Stimulated activated CD4-positive, alpha-beta T cell treated with anti-CD3 and anti-CD28 coated beads, Interleukin-2, amount 100 ng/mL, for 4 hours (primary cell): Measurements from ENCODE around the gene SGK1.
"Not testable (repeated sequence)": the region's sequence is repeated elsewhere in the genome, so short reads cannot be mapped to it uniquely, and the experiment has no call there.

Experiments
- DNase-seq: peaks from one replicate; pipeline ENCODE4 v3.0.0-alpha.2; 2020; ENCODE audit warnings: low read depth

The SGK1 gene

GRCh38 chr6:134190883-134191282, 127.0 kb downstream of the SGK1 start:
- no peak for DNase-seq

GRCh38 chr6:134187751-134188150, 130.2 kb downstream of the SGK1 start:
- DNase-seq: no peak

- DNase-seq: no peak
These were observed 130.8 kb downstream of the SGK1 start for GRCh38 chr6:134187154-134187553.

GRCh38 chr6:134186355-134186754, 131.6 kb downstream of the SGK1 start:
- no peak for DNase-seq

- no peak for DNase-seq
These were observed 132.6 kb downstream of the SGK1 start for GRCh38 chr6:134185277-134185676.

GRCh38 chr6:134183844-134184243, 134.1 kb downstream of the SGK1 start:
- DNase-seq: no peak

- no peak for DNase-seq
These were observed 135.4 kb downstream of the SGK1 start for GRCh38 chr6:134182528-134182927.

GRCh38 chr6:134181726-134182125, 136.2 kb downstream of the SGK1 start:
- not testable (repeated sequence) for DNase-seq

- DNase-seq: not testable (repeated sequence)
These were observed 136.7 kb downstream of the SGK1 start for GRCh38 chr6:134181251-134181650.

- DNase-seq: not testable (repeated sequence)
These were observed 137.4 kb downstream of the SGK1 start for GRCh38 chr6:134180540-134180939.

- DNase-seq: peak; percentile 82
These were observed 139.5 kb downstream of the SGK1 start for GRCh38 chr6:134178161-134179044.

GRCh38 chr6:134177753-134178160, 140.2 kb downstream of the SGK1 start:
- no peak for DNase-seq

- no peak for DNase-seq
These were observed 140.7 kb downstream of the SGK1 start for GRCh38 chr6:134177236-134177635.

GRCh38 chr6:134176264-134176975, 141.5 kb downstream of the SGK1 start:
- DNase-seq: no peak

- DNase-seq: peak; percentile 38
These were observed 142.2 kb downstream of the SGK1 start for GRCh38 chr6:134175532-134176263.

GRCh38 chr6:134174672-134175531, 143.0 kb downstream of the SGK1 start:
- peak; percentile 91 for DNase-seq

GRCh38 chr6:134173936-134174671, 143.8 kb downstream of the SGK1 start:
- DNase-seq: peak; percentile 79

- DNase-seq: no peak
These were observed 144.6 kb downstream of the SGK1 start for GRCh38 chr6:134173366-134173725.

- no peak for DNase-seq
These were observed 145.1 kb downstream of the SGK1 start for GRCh38 chr6:134172706-134173365.

- DNase-seq: no peak
These were observed 145.7 kb downstream of the SGK1 start for GRCh38 chr6:134172020-134172705.
